ENCODE data around the gene PGAP2. TPM values are rescaled to one million over a fixed set of nuclear protein-coding genes. Genes with fewer than 3 reads are reported as not detected.

The PGAP2 gene
- total RNA-seq, 1 experiment from 2014 or later, result 30.5 TPM

DNA sequence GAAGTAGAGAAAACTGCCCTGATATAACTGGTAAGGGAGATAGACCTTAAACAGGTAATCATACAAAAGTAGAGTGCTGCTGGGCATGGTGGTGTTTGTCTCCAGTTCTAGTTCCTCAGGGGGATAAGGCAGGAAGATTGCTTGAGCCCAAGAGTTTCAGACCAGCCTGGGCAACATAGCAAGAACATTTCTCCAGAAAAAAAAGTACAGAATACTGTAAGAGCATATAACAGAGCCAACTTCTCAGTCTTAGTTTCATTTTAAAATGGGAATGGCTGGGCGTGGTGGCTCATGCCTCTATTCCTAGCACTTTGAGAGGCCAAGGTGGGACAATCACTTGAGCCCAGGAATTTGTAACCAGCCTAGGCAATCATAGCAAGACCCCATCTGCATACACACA is 36.9 kb downstream of the PGAP2 start:
- intact Hi-C loops (cut with micrococcal nuclease), result no loop called here
- no peaks in the 10 kb centered on the region for H4K20me1 ChIP-seq (ENCODE audit: insufficient read depth)
- BruUV-seq (replicated peaks), result no TSS peak
- CTCF ChIA-PET, result interaction anchor here (2.0 to 4.0 kb wide), 2 partner anchors 10 to 228 kb away, joined by 5 to 28 read pairs; partner anchors contain the start of gene STIM1
- H3K79me2 ChIP-seq (ENCODE audit: insufficient read depth, low read length), result peaks cover 3% of the 10 kb centered on the region
- H3K4me1 ChIP-seq (ENCODE audit: control insufficient read depth in 1 of 2, insufficient read depth in 2 of 2, low read length in 2 of 2), result peaks cover 6 to 25% of the 10 kb centered on the region in 2 experiments; a peak in 3 of 4 replicates
- H2AFZ ChIP-seq (ENCODE audit: low read depth, low read length, poor library complexity, severe bottlenecking), result no peak overlapping the region
- H3K9me3 ChIP-seq (ENCODE audit: control insufficient read depth in 1 of 2, insufficient read depth in 1 of 2, low read depth in 1 of 2, low read length in 2 of 2), result no peaks in the 10 kb centered on the region
- no peaks in the 10 kb centered on the region for H3K36me3 ChIP-seq (ENCODE audit: control insufficient read depth in 1 of 2, insufficient read depth in 2 of 2, low read length in 2 of 2)
- H3K9me2 ChIP-seq (ENCODE audit: insufficient read depth), result no peaks in the 10 kb centered on the region
- ATAC-seq (no peak), DNase-seq (ENCODE audit: low read depth, low spot score) (no peak)
- RAD21 ChIA-PET (ENCODE audit: low non-redundant PET in 1 of 2, low total read pairs in 2 of 2, uncharacterized antibody in 2 of 2, unreplicated experiment in 2 of 2), result no interaction called here
- 0 out of 2 replicates have a peak, but pooled peaks cover 3% of the 10 kb centered on the region for H3K27me3 ChIP-seq (ENCODE audit: insufficient read depth, low read length)
- no peak overlapping the region for H3K27ac ChIP-seq (ENCODE audit: low read depth, low read length)
- no peak overlapping the region for H3K4me3 ChIP-seq (replicated peaks in 1 of 2; ENCODE audit: low read depth in 1 of 2, low read length in 2 of 2)
- no peak overlapping the region for H3K4me2 ChIP-seq (ENCODE audit: low read length)
- H3K9ac ChIP-seq (ENCODE audit: low read length), result no peak overlapping the region
- no peak for TF ChIP-seq CEBPB (IDR thresholded peaks at IDR 0.05; ENCODE audit: low read depth)
- TF ChIP-seq RAD21 (IDR thresholded peaks at IDR 0.05; ENCODE audit: low read depth), result no peak
- TF ChIP-seq SIN3A (IDR thresholded peaks at IDR 0.05; ENCODE audit: low read depth), result no peak
- TF ChIP-seq CBX3 (IDR thresholded peaks at IDR 0.05; ENCODE audit: low read depth), result no peak
- TF ChIP-seq, protein P1, sequence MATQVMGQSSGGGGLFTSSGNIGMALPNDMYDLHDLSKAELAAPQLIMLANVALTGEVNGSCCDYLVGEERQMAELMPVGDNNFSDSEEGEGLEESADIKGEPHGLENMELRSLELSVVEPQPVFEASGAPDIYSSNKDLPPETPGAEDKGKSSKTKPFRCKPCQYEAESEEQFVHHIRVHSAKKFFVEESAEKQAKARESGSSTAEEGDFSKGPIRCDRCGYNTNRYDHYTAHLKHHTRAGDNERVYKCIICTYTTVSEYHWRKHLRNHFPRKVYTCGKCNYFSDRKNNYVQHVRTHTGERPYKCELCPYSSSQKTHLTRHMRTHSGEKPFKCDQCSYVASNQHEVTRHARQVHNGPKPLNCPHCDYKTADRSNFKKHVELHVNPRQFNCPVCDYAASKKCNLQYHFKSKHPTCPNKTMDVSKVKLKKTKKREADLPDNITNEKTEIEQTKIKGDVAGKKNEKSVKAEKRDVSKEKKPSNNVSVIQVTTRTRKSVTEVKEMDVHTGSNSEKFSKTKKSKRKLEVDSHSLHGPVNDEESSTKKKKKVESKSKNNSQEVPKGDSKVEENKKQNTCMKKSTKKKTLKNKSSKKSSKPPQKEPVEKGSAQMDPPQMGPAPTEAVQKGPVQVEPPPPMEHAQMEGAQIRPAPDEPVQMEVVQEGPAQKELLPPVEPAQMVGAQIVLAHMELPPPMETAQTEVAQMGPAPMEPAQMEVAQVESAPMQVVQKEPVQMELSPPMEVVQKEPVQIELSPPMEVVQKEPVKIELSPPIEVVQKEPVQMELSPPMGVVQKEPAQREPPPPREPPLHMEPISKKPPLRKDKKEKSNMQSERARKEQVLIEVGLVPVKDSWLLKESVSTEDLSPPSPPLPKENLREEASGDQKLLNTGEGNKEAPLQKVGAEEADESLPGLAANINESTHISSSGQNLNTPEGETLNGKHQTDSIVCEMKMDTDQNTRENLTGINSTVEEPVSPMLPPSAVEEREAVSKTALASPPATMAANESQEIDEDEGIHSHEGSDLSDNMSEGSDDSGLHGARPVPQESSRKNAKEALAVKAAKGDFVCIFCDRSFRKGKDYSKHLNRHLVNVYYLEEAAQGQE (IDR thresholded peaks at IDR 0.05; ENCODE audit: low read depth), result no peak
- no peak for TF ChIP-seq YY1 (IDR thresholded peaks at IDR 0.05; ENCODE audit: extremely low read depth, insufficient replicate concordance, low read depth, low read length)
- no peak for TF ChIP-seq POLR2AphosphoS5 (IDR thresholded peaks at IDR 0.05; ENCODE audit: low read depth, low read length)
- TF ChIP-seq, protein P2, sequence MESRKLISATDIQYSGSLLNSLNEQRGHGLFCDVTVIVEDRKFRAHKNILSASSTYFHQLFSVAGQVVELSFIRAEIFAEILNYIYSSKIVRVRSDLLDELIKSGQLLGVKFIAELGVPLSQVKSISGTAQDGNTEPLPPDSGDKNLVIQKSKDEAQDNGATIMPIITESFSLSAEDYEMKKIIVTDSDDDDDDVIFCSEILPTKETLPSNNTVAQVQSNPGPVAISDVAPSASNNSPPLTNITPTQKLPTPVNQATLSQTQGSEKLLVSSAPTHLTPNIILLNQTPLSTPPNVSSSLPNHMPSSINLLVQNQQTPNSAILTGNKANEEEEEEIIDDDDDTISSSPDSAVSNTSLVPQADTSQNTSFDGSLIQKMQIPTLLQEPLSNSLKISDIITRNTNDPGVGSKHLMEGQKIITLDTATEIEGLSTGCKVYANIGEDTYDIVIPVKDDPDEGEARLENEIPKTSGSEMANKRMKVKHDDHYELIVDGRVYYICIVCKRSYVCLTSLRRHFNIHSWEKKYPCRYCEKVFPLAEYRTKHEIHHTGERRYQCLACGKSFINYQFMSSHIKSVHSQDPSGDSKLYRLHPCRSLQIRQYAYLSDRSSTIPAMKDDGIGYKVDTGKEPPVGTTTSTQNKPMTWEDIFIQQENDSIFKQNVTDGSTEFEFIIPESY (IDR thresholded peaks at IDR 0.05; ENCODE audit: extremely low read depth, insufficient replicate concordance, low read length), result no peak
- TF ChIP-seq SRF (IDR thresholded peaks at IDR 0.05; ENCODE audit: low read depth), result no peak
- POLR2A ChIA-PET, result no interaction called here

All from HCT116 (cell line).